H1 (cell line): ENCODE data around the gene C5orf52. TPM values are rescaled to one million over a fixed set of nuclear protein-coding genes. Genes with fewer than 3 reads are reported as not detected.

ENCODE experiments used
- BCL11A ChIP-seq, 2 experiments: IDR thresholded peaks; one replicate each; pipeline ENCODE4 v1.6.1; 2011; ENCODE audit warnings: low read depth in 2 of 2, low read length in 2 of 2, mild to moderate bottlenecking in 2 of 2
- CBX5 ChIP-seq: fragments of 300-800, 300-1000 bp; sonication (generic); IDR thresholded peaks from 2 replicates; pipeline ENCODE4 v1.7.1; 2016; ENCODE audit warnings: antibody characterized with exemption, low read length, low read depth
- CEBPB ChIP-seq: IDR thresholded peaks from 2 replicates; pipeline ENCODE4 v1.6.1; 2012; ENCODE audit warnings: low read depth, low read length
- CHD7 ChIP-seq: fragments of 300-600 bp; sonication (generic); IDR thresholded peaks from 2 replicates; pipeline ENCODE4 v1.7.1; 2012; ENCODE audit warnings: low read length, moderate library complexity, mild to moderate bottlenecking, inconsistent platforms; ENCODE audit not compliant: insufficient replicate concordance
- CREB1 ChIP-seq: IDR thresholded peaks from 2 replicates; pipeline ENCODE4 v1.6.1; 2012; ENCODE audit warnings: inconsistent platforms
- CTCF ChIP-seq, 3 experiments: IDR thresholded peaks; 1 replicate in 2 of 3; 2 replicates in 1 of 3; pipeline versions ENCODE4 v1.5.1 to v1.6.1; 2011; ENCODE audit warnings: low read length in 3 of 3, mild to moderate bottlenecking in 3 of 3, inconsistent platforms in 2 of 3, low read depth in 1 of 3, moderate library complexity in 1 of 3; ENCODE audit not compliant: insufficient read depth in 1 of 3; ENCODE audit errors: control extremely low read depth in 1 of 3
- EGR1 ChIP-seq: IDR thresholded peaks from 2 replicates; pipeline ENCODE4 v1.6.1; 2011; ENCODE audit warnings: low read depth, low read length, borderline replicate concordance
- POLR2A ChIP-seq, 2 experiments: IDR thresholded peaks; 1 replicate in 1 of 2; 2 replicates in 1 of 2; pipeline ENCODE4 v1.6.1; 2011; ENCODE audit warnings: low read depth in 2 of 2, low read length in 2 of 2, mild to moderate bottlenecking in 2 of 2; ENCODE audit errors: control extremely low read depth in 1 of 2
- RFX5 ChIP-seq: IDR thresholded peaks from 2 replicates; pipeline ENCODE4 v1.6.1; 2011; ENCODE audit warnings: low read depth, low read length, improper control_type of control experiment, borderline replicate concordance
- SIX5 ChIP-seq: IDR thresholded peaks from 2 replicates; pipeline ENCODE4 v1.6.1; 2011; ENCODE audit warnings: mild to moderate bottlenecking, low read depth, low read length
- TEAD4 ChIP-seq: IDR thresholded peaks from 2 replicates; pipeline ENCODE4 v1.6.1; 2012; ENCODE audit warnings: low read depth, low read length, inconsistent platforms, mixed read lengths
- polyA plus RNA-seq, 7 experiments: library from polyadenylated mRNA; depleted of rRNA in 3 of 7; stranded (reverse) in 5 of 7; unstranded in 2 of 7; fragments of >200 nt in 5 of 7; fragments of 200-250 nt in 2 of 7; gene quantifications; 1 replicate in 5 of 7; 2 replicates in 1 of 7; 4 replicates in 1 of 7; pipeline versions ENCODE4 v1.2.1 to v1.2.3, GENCODE V29; 2011 to 2013; ENCODE audit warnings: missing spikeins in 2 of 7, mixed read lengths in 2 of 7
- total RNA-seq: library from RNA; stranded (reverse); fragmentation: NEBNext Ultra II Directional; extraction: Animal tissue kit (Norgen Biotek cat#: 25700); gene quantifications from 2 replicates; pipeline ENCODE4 v1.2.1, GENCODE V29; 2021

Gene C5orf52
- total and polyA plus RNA-seq, 2 of the 8 experiments (the other 6 are each of a cell fraction or from before 2014, with no cell fraction given): not detected

GRCh38 chr5:157708866-157709265 is 37.5 kb downstream of the C5orf52 start (continued):
- TF ChIP-seq CHD7 (no peak), POLR2A (IDR thresholded peaks at IDR 0.05; ENCODE audit: control extremely low read depth in 1 of 2, low read depth in 2 of 2, low read length in 2 of 2) (no peak), CBX5 (no peak), CEBPB (no peak), CTCF (IDR thresholded peaks at IDR 0.05; ENCODE audit: control extremely low read depth in 1 of 3, insufficient read depth in 1 of 3, low read depth in 1 of 3, low read length in 3 of 3) (no peak), BCL11A (IDR thresholded peaks at IDR 0.05; ENCODE audit: low read depth in 2 of 2, low read length in 2 of 2) (no peak), EGR1 (no peak), CREB1 (no peak), TEAD4 (no peak), SIX5 (no peak), RFX5 (no peak)
